GM19238 (cell line): ENCODE measurements around the gene PLIN3.
"Not testable (repeated sequence)": the region's sequence is repeated elsewhere in the genome, so short reads cannot be mapped to it uniquely, and the experiment has no call there.

Experiments used
- DNase-seq: peaks from one replicate; pipeline ENCODE4 v3.0.0; 2011; ENCODE audit warnings: low spot score; ENCODE audit not compliant: insufficient read length

Gene PLIN3

DNA sequence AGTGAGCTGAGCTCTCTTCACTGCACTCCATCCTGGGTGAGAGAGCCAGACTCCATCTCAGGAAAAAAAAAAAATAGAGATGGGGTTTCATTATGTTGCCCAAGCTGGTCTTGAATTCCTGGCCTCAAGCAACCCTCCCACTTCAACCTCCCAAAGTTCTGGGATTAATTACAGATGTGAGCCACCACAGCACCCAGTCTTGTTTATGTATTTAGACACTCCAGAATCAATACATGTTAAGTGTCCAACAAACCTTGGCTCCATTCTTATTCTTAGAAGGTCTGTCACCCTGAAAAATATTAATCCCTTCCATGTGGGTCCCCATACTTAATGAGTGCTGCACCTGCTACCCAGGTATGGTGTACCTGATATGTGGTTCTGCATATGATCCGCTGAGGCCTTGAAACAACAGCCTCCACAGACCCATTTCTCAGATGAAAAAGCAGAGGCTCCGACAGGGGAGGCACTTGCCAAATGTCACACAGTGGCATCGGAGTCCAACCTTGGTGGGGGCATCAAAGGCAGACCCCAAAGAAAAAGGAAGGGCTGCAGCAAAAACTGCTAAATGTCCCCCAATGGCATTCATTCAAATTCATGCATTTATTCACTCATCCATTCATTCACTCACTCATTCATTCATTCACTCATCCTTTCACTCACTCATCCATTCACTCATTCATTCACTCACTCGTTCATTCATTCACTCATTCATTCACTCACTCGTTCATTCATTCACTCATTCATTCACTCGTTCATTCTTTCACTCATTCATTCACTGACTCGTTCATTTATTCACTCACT is 52.6 kb downstream of the PLIN3 start:
- DNase-seq = no peak

DNA sequence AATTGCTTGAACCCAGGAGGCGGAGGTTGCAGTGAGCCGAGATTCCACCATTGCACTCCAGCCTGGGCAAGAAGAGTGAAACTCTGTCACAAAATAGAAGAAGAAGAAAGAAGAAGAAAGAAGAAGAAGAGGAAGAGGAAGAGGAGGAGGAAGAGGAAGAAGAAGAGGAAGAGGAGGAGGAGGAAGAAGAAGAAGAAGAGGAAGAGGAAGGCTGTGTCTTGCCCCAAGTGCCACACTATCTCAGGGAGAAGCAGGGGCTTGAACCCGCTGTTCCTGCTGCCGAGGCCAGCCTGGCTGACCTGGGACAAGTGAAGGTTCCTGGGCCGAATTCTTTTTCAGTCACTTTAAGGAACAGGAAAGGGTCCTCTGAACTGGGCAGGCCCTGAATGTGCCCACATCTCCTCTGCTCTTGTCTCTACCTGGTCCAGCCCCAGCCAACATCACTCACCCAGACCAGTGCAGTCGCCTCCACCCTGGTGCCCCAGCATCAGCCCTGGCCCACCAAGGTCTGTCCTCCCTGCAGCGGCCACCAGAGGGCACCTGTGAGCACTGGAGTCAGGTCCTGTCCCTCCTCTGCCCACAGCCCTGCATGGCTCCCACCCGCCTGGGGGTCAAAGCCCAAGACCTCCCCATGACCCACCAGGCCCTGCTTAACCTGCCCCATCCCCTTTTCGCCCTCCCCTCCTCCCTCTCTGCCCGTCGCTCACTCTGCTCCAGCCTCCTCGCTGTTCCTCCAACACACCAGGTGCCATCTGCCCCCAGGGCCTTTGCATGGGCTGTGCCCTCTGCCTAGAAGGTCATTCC is 55.9 kb downstream of the PLIN3 start:
- DNase-seq = peak; percentile 75

DNA sequence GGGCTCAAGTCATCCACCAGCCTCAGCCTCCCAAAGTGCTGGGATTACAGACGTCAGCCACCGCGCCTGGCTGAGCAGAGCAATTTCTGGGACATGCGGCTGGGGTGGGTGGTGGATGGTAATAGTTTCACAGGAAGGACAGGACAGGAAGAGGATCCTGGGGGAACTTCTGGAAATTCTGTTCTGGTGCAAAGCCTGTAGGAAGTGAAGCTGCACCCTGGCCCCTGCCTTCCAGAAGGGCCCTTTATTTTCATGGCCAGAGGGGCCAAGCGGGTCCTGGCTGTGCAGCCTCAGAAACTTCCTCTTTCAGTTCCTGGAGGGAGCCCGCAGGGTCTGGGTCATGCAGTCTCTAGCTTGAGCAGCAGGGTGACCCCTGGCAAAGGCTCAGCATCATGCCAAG is 60.3 kb downstream of the PLIN3 start:
- no peak for DNase-seq

DNA sequence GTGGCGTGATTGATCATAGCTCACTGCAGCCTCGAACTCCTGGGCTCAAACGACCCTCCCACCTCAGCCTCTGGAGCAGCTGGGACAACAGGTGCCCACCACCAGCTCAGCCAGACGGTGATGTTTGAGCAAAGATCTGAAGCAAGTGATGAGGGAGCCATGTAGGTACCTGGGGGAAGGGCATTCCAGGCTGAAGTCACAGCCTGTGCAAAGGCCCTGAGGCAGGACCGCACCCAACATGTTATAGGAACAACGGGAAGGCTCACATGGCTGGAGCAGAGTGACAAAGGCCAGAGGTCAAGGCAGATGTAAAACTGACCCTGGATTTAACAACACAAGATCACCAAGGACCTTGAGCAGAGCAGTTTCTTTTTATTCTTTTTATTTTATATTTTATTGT is 61.1 kb downstream of the PLIN3 start:
- DNase-seq = no peak

DNA sequence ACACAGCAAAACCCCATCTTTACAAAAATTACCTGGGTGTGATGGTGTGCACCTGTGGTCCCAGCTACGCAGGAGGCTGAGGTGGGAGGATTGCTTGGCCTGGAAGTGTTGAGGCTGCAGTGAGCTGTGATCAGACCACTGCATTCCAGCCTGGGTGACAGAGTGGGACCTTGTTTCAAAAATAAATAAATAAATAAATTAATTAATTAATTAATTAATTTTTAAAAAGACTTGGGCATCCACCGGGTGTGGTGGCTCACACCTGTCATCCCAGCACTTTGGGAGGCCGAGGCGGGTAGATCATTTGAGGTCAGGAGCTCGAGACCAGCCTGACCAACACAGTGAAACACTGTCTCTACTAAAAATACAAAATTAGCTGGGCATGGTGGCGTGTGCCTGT is 62.3 kb downstream of the PLIN3 start:
- DNase-seq = not testable (repeated sequence)

DNA sequence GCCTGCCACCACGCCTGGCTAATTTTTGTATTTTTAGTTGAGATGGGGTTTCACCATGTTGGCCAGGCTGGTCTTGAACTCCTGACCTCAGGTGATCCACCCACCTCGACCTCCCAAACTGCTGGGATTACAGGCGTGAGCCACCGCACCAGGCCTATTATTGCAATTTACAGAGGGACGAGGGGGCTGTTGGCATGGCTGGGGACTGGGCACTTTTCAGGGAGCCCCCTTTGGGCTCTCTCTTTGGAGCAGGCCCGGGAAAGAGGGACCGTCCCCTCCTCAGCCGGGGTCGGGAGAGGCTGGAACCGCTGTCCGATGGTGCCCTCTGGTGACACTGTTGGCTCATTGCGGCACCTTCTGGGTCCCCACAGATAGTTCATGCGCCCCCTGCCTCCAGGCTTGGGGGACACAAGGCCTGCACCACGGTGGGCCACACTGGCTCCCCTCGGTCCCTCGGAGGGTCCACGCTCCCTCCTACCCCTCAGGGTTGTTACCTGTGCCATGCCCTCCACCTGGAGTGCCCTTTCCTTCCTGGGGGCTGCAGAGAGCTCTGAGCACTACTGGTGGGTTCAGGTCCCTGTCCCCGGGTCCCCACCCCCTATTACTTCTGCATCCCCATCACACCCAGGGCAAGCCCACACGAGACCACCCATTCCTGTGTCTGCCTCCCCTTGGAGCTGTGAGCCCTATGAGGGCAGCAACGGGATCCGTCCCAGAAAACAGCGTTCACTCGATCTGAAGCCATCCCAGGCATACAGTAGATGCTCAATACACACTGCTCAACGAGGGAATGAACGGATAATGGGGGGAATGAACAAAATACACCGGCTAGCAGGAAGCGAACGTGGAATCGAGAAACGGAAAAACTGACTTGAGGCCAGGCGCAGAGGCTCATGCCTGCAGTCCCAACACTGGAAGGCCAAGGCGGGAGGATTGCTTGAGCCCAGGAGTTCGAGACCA is 63.5 kb downstream of the PLIN3 start:
- peak; percentile 57 for DNase-seq

DNA sequence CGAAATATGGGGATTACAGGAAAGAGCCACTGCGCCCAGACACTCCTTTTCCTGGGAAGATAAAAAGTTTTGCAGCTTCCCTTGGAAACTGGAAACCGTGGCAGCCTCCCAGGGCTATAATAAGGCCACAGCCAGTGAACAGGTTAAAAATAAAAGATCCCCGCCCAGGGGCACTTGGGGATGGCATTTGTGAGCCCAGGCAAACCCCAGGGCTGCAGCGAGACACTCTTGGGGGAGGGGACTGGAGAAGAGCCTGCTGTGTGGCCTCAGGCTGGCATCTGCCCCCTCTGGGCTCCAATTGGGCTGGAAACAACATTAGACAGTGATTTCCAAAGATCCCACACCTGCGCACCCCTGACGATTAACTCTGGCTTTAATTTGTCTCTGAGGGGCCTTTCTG is 64.8 kb downstream of the PLIN3 start:
- DNase-seq = no peak

DNA sequence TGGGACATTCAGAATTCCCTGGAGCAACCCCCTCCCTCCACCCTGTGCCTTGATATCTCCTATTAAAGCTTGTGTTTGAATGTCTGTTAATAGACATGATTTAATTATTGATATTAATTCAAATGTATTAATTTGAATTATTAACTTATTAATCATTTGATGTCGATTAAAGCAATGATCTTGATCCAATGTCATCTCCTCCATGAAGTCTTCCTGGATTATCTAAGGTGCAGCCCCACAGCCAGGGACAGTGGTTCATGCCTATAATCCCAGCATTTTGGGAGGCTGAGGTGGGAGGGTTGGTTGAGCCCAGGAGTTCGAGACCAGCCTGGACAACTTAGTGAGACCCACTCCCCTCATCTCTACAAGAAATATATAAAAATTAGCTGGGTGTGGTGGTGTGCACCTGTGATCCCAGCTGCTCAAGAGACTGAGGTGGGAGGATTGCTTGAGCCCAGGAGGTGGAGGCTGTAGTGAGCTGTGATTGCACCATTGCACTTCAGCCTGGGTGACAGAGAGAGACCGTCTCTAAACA is 66.3 kb downstream of the PLIN3 start:
- DNase-seq = no peak

DNA sequence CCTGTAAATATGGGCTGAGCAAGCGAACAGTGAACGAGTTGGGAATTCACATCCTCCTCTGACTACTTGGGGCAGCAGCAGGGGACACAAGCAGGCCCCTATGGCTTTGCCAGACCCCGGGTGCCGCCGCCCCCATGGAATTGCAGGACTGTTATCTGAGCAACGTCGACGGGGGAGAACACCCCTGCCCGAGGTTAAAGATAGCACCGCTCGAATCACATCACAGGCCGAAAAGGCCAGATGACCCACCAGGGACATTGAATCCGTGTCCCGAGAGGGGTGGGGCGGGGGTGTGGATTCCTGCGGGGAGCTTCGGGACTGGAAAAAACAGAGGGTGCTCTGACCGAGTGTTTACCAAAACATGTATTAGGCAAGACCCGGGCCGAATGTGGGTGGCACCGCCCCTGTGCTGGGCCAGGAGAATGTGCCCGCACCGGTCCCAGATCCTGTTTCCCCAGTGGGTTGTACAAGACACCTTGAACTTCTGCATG is 66.8 kb downstream of the PLIN3 start:
- DNase-seq = no peak

DNA sequence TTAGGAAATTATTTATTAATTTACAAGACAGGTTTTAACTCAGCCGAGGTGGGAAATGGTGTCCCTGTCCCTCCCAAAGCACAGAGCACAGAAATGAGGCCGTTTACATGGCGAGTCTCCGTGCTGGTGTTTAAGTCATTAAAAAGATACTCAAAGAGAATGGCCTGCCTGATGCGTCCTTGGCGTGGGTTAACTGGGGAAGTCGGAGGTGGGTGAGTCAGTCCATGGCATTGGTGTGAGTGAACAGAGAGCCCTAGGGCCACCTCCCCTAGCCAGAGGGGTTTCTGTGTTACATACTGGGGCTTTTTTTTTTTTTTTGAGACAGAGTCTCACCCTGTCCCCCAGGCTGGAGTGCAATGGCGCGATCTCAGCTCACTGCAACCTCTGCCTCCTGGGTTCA is 72.1 kb downstream of the PLIN3 start:
- DNase-seq = no peak

DNA sequence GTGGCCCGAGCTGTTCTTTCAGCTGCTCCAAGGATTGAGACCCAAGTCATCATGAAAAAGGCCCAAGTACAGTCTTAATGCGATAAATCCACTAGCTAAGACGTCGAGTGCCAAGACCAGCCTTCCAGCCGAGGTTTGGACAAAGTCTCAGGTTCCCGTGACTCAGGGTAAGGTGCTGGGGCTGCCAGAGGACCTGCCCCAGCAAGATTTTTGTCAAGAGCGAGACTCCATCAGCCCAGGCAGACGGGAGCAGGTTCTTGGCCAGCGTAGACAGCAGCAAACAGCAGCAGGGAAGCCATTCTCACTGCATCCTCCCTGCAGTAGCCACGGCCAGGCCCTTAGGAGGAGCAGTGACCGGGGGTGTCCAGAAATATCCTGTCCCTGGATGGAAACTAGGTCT is 72.5 kb downstream of the PLIN3 start:
- no peak for DNase-seq

DNA sequence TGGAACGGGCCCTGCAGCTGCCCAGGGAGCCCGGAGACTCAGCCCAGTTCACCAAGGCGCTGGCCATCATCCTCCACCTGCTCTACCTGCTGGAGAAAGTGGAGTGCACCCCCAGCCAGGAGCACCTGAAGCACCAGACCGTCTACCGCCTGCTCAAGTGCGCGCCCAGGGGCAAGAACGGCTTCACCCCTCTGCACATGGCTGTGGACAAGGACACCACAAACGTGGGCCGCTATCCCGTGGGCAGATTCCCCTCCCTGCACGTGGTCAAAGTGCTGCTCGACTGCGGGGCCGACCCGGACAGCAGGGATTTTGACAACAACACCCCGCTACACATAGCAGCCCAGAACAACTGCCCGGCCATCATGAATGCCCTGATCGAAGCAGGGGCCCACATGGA is 74.2 kb downstream of the PLIN3 start:
- not testable (repeated sequence) for DNase-seq

DNA sequence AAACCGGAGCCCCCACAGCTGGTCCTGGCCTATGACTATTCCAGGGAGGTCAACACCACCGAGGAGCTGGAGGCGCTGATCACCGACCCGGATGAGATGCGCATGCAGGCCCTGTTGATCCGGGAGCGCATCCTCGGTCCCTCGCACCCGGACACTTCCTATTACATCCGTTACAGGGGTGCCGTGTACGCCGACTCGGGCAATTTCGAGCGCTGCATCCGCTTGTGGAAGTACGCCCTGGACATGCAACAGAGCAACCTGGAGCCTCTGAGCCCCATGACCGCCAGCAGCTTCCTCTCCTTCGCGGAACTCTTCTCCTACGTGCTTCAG is 74.6 kb downstream of the PLIN3 start:
- DNase-seq = not testable (repeated sequence)

DNA sequence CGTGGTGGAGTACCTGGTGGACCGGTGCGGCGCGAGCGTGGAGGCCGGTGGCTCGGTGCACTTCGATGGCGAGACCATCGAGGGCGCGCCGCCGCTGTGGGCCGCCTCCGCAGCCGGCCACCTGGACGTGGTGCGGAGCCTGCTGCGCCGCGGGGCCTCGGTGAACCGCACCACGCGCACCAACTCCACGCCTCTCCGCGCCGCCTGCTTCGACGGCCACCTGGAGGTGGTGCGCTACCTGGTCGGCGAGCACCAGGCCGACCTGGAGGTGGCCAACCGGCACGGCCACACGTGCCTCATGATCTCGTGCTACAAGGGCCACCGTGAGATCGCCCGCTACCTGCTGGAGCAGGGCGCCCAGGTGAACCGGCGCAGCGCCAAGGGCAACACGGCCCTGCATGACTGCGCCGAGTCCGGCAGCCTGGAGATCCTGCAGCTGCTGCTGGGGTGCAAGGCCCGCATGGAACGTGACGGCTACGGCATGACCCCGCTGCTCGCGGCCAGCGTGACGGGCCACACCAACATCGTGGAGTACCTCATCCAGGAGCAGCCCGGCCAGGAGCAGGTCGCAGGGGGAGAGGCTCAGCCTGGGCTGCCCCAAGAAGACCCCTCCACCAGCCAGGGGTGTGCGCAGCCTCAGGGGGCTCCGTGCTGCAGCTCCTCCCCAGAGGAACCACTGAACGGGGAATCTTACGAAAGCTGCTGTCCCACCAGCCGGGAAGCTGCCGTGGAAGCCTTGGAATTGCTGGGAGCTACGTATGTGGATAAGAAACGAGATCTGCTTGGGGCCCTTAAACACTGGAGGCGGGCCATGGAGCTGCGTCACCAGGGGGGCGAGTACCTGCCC is 75.2 kb downstream of the PLIN3 start:
- not testable (repeated sequence) for DNase-seq

DNA sequence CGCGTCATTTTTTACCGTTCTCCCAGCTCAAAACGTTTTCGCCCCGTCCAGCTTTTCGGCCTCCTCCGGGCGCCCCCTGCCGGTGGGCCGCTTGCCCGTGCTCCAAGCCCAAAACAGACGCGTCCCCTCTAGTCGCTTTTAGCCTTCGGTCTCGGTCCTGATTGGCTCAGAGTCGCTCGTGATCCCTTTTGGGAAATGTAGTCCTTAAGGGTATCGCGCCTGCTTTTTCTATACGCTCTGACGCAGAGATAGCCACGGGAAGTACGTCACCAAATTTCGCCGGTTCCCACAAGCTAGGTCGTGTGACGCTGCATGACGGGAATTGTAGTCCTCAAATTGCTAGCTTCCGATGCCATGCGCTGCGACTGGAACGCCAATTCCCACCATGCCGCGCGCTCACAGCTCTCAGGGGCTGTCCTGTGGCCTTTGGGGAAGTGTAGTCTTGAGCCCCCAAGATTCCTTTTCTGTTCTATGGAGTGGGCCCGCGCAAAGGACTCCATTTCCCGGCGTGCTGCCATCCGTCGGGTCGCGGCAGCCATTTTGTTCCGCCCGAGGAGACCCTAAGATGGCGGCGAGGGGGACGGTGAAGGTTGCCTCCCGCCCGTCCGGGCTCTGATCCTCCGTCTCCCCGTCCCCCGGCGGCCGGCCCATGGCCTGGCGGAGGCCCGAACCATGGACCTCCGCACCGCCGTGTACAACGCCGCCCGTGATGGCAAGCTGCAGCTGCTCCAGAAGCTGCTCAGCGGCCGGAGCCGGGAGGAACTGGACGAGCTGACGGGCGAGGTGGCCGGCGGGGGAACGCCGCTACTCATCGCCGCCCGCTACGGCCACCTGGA is 76.1 kb downstream of the PLIN3 start, which contains the start of gene FEM1A:
Gene FEM1A, plus strand, starts transcription at position 552 of the 836 bp plus-strand sequence. Its CDS starts 121 bp downstream, at position 673.
- peak; percentile 96 for DNase-seq
